HG03575 (cell line): ENCODE results near the gene LRRTM3.

Experiments
- ATAC-seq: cut with Tn5 transposase; IDR thresholded peaks from one replicate; pipeline ENCODE4 v1.9.1; 2021; ENCODE audit not compliant: unreplicated experiment, insufficient number of reproducible peaks, low FRiP score; ENCODE audit errors: extremely low read depth

LRRTM3 gene

GRCh38 chr10:67004690-67005089, 78.9 kb downstream of the LRRTM3 start:
- ATAC-seq = no peak

DNA sequence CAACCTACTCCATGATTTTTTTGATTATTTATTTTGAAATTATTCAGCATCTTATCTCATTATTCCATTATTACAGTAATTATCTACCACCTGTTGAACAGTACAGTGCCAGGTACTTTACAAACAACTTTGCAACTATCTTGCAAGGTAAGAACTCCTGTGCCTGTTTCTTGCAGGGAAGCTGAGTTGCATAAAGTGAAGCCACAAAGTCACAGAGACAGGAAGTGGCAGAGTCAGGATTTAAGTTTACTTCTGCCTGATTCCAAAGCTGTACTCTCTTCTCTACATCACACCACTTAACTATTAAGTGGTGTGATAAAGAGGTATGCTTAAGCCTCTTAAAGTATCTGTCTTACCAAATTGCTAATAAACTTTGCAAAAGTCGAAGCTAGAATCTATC, 80.1 kb downstream of the LRRTM3 start:
- no peak for ATAC-seq

- no peak for ATAC-seq
Observed at GRCh38 chr10:67011480-67011879, 85.6 kb downstream of the LRRTM3 start.

DNA sequence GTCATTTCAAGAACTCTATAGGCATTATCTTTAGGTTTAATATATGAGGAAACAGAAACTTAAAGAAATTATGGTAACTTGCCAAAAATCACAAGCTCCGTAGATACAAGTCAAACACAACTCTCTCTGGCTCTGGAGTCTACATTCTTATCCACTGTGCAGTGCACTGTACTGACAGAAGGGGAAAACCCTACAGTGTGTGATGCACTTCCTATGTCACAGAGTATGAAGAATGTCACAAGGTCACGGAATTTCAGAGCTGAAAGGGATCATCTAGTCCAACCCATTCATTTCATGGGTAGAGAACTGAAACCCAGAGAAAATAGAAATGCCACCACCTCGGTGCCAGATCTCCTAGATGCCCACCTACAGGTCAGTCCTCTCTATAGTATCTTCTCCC, 86.1 kb downstream of the LRRTM3 start:
- no peak for ATAC-seq

GRCh38 chr10:67015225-67015624, 89.4 kb downstream of the LRRTM3 start:
- ATAC-seq = no peak

DNA sequence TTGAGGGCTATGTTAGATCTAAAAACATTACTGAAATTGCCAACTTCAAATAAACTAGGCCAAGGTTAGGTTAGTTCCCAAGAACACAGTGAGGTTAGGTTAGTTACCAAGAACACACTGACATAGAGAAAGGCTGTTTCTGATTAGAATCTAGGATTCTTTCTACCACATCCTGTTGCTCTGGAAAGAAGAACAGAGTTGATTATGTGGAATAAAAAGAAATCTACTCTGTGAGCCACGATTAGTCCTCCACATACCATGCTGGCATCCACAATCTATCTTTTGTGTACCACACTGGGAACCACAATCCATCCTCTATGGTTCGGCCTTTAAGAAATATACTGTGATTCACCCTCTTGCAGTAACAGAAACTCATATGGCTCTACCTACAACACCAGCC, 91.4 kb downstream of the LRRTM3 start:
- no peak for ATAC-seq

GRCh38 chr10:67022099-67022498, 96.3 kb downstream of the LRRTM3 start:
- no peak for ATAC-seq

DNA sequence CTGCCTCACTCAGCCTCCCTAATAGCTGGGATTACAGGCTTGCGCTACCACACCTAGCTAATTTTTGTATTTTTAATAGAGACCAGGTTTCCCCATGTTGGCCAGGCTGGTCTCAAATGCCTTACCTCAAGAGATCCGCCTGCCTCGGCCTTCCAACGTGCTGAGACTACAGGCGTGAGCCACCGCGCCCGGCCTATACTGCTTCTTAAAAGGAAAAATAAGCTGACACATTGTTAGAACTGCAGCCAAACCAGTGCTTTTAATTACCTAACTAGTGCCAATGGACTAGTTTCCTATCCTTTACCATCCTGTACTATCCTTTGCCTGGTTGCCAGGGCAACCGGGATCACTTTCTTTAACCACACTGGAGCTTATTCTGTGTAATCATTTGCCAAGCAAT, 108.0 kb downstream of the LRRTM3 start:
- ATAC-seq = no peak

- no peak for ATAC-seq
Observed at GRCh38 chr10:67036808-67037207, 111.0 kb downstream of the LRRTM3 start.

DNA sequence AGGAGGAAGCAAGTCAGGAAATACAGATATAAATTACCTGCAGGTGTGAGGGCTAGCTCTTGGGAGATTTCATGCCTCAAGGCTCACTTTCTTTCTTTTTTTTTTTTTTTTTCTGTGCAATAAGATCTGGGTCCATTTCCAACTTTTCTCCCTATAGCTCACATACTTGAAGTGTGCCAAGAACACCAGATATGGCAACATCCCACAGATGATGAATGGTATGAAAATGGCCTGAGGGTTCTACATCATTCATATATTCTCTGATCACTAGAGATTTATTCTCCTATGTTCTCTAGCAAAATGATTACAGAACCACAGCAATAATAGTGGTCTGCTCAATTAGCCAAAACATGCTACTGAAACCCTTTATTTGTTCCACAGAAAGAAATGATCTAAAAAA, 117.2 kb downstream of the LRRTM3 start:
- ATAC-seq = no peak

- ATAC-seq = no peak
Observed at GRCh38 chr10:67045404-67045803, 119.6 kb downstream of the LRRTM3 start.

- no peak for ATAC-seq
Observed at GRCh38 chr10:67046507-67046906, 120.7 kb downstream of the LRRTM3 start.

DNA sequence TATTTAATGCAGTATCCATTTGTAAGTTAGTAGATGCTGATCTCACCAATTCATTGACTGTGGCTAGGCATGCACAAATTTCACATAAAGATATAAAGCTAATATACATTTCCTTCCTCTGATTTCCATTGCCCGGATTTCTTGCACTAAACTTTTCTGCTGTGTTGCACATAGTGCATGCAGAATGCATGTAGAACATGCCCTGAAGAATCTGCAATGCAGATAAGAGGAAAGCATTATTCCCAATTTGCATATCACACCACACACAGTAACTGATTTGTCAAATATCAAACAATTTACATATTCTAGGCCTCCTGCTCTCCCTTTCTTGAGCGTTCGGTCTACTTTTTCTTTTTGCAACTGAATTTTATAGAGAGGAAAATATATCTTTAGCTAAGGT, 124.2 kb downstream of the LRRTM3 start:
- ATAC-seq = no peak

- no peak for ATAC-seq
Observed at GRCh38 chr10:67050415-67050814, 124.6 kb downstream of the LRRTM3 start.

GRCh38 chr10:67072654-67073053, 146.8 kb downstream of the LRRTM3 start:
- ATAC-seq = no peak

- no peak for ATAC-seq
Observed at GRCh38 chr10:67075491-67075971, 149.7 kb downstream of the LRRTM3 start.

- ATAC-seq = no peak
Observed at GRCh38 chr10:67076144-67076543, 150.3 kb downstream of the LRRTM3 start.

DNA sequence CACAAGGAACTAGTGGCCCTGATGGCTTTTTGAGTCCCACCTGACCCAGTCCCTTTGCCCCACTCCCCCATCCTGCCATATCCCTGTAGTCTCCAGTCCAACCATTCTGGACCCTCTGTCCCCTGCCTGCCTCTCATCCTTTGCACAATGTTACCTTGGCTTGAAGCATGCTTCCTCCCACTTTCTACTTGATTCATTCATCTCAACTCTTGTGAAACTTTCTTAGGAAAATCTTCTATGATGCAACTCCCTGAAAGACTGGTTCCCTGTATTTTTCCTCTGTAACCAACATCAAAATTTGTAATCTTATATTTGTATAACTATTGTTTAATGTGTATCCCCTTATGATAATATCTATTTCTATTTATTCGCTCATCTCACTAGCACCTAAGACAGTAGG, 151.5 kb downstream of the LRRTM3 start:
- ATAC-seq = no peak

GRCh38 chr10:67079126-67079525, 153.3 kb downstream of the LRRTM3 start:
- ATAC-seq = no peak

DNA sequence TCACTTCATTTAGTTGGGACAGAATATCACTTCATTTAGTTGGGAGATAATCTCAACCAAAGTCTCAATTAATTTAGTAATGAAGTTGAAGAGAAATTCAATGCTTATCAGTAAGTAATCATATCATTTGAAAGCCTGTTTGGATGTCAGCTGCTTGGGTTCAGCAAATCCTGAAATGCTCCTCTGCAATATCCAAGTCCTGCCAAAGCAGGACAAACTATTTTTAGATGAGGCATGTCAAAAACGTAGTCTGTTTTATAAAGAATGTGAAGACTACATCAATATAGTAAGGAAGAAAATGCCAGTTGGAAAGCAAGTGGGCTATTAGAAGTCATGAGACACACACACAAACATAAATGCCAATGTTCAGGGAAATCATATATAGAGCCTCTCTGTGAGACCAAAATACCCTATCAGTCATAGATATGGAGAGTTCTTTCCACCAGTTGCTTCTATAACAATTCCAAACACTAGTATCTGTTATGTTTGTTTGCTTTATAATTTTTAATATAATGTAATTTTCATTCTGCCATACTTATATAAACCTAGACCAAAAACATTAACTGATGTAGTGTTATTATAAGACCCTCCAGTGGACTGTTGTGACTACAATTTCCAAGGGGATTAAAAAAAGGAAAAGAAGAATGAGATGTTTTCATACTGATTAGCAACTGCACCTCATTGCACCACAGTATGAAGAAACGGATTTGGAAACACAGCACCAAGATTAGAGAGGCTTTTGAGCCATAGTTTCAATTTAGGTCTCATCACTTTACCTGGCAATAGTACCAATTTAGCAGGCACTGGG, 160.7 kb downstream of the LRRTM3 start:
- ATAC-seq = no peak

DNA sequence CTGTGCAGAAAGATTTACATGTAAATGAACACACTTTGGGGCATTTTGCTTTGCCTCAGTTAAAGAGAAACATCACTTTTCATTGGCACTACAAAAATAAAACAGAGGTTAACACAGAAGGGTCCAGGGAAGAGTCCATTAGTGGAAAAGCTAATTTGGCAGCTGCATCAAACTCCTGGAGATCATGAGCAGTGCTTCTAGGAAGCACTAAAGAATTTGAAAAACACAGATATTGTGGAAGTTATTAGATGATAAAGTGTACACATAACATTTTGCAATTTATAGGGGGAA, 161.2 kb downstream of the LRRTM3 start:
- no peak for ATAC-seq
